WERI-Rb-1 (cell line): ENCODE data around the gene TMEM59.

Source experiments
- DNase-seq: peaks from one replicate; pipeline ENCODE4 v3.0.0-alpha.2; 2020
- H3K27ac ChIP-seq: fragments of 250-450 bp; sonication (Bioruptor Pico); 2 replicates; pipeline ENCODE4 v1.5.1; 2020; ENCODE audit warnings: mild to moderate bottlenecking, moderate library complexity
- H3K27me3 ChIP-seq: fragments of 250-450 bp; sonication (Bioruptor Pico); 2 replicates; pipeline ENCODE4 v1.5.1; 2021; ENCODE audit warnings: mild to moderate bottlenecking, low read depth, moderate library complexity; ENCODE audit not compliant: insufficient read depth, severe bottlenecking
- H3K36me3 ChIP-seq: fragments of 250-450 bp; sonication (Bioruptor Pico); 2 replicates; pipeline ENCODE4 v1.5.1; 2020; ENCODE audit warnings: mild to moderate bottlenecking, moderate library complexity
- H3K4me3 ChIP-seq: 2 replicates; pipeline ENCODE4 v1.5.1; 2011; ENCODE audit warnings: low read depth, mild to moderate bottlenecking, control low read depth, low read length
- H3K9me3 ChIP-seq: fragments of 250-450 bp; sonication (Bioruptor Pico); 2 replicates; pipeline ENCODE4 v1.5.1; 2021; ENCODE audit warnings: mild to moderate bottlenecking, moderate library complexity; ENCODE audit not compliant: severe bottlenecking
- CTCF ChIP-seq: IDR thresholded peaks from 2 replicates; pipeline ENCODE4 v1.5.1; 2011; ENCODE audit warnings: low read depth, mild to moderate bottlenecking, control low read depth, inconsistent platforms, low read length

TMEM59 gene

GRCh38 chr1:53987880-53988279, 65.1 kb downstream of the TMEM59 start:
- Histone ChIP-seq H3K27ac (no peak overlapping the region), H3K36me3 (no peaks in the 10 kb centered on the region), H3K27me3 (no peaks in the 10 kb centered on the region), H3K4me3 (no peak overlapping the region), H3K9me3 (peaks cover 4% of the 10 kb centered on the region)
- no peak for DNase-seq
- TF ChIP-seq CTCF: no peak

GRCh38 chr1:53986458-53986857, 66.5 kb downstream of the TMEM59 start:
- Histone ChIP-seq H3K27ac (no peak overlapping the region), H3K27me3 (no peaks in the 10 kb centered on the region), H3K4me3 (no peak overlapping the region), H3K36me3 (no peaks in the 10 kb centered on the region), H3K9me3 (no peaks in the 10 kb centered on the region)
- no peak for TF ChIP-seq CTCF
- DNase-seq: no peak

GRCh38 chr1:53984726-53985125, 68.3 kb downstream of the TMEM59 start:
- no peak overlapping the region for H3K27ac ChIP-seq
- no peaks in the 10 kb centered on the region for H3K9me3 ChIP-seq
- H3K36me3 ChIP-seq: no peaks in the 10 kb centered on the region
- H3K27me3 ChIP-seq: no peaks in the 10 kb centered on the region
- no peak overlapping the region for H3K4me3 ChIP-seq
- TF ChIP-seq CTCF: no peak
- no peak for DNase-seq

GRCh38 chr1:53982763-53983104, 70.3 kb downstream of the TMEM59 start:
- Histone ChIP-seq H3K27me3 (no peaks in the 10 kb centered on the region), H3K36me3 (no peaks in the 10 kb centered on the region), H3K4me3 (no peak overlapping the region), H3K9me3 (no peaks in the 10 kb centered on the region), H3K27ac (no peak overlapping the region)
- DNase-seq: no peak
- no peak for TF ChIP-seq CTCF

GRCh38 chr1:53982034-53982762, 70.8 kb downstream of the TMEM59 start:
- no peak for TF ChIP-seq CTCF
- H3K9me3 ChIP-seq: no peaks in the 10 kb centered on the region
- H3K4me3 ChIP-seq: no peak overlapping the region
- no peaks in the 10 kb centered on the region for H3K36me3 ChIP-seq
- peak; percentile 45 for DNase-seq
- H3K27me3 ChIP-seq: no peaks in the 10 kb centered on the region
- no peak overlapping the region for H3K27ac ChIP-seq

GRCh38 chr1:53981220-53981619, 71.8 kb downstream of the TMEM59 start:
- no peak for DNase-seq
- Histone ChIP-seq H3K4me3 (no peak overlapping the region), H3K9me3 (no peaks in the 10 kb centered on the region), H3K27me3 (no peaks in the 10 kb centered on the region), H3K27ac (no peak overlapping the region), H3K36me3 (no peaks in the 10 kb centered on the region)
- TF ChIP-seq CTCF: no peak
